Hippocampal formation (tissue), 2 donors: ENCODE results near the gene SERPINE1.
"Not testable (repeated sequence)": the region's sequence is repeated elsewhere in the genome, so short reads cannot be mapped to it uniquely, and the experiment has no call there.

Experiments
- DNase-seq, 2 donors: peaks; one replicate each; lab custom pipeline; 2025; lab: John Stamatoyannopoulos, UW

The SERPINE1 gene

DNA sequence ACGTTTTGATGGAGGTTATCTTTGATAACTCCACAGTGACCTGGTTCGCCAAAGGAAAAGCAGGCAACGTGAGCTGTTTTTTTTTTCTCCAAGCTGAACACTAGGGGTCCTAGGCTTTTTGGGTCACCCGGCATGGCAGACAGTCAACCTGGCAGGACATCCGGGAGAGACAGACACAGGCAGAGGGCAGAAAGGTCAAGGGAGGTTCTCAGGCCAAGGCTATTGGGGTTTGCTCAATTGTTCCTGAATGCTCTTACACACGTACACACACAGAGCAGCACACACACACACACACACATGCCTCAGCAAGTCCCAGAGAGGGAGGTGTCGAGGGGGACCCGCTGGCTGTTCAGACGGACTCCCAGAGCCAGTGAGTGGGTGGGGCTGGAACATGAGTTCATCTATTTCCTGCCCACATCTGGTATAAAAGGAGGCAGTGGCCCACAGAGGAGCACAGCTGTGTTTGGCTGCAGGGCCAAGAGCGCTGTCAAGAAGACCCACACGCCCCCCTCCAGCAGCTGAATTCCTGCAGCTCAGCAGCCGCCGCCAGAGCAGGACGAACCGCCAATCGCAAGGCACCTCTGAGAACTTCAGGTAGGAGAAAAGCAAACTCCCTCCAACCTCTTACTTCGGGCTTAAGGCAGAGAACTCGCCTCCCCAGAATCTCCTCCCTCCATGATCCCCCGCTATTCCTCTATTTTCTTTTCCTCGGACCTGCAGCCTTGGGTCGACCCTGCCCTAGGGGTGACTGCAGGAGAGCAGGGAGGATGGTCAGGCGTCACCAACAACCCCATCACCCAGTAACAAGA, at the start of gene SERPINE1:
Gene SERPINE1 (plus strand): TSS at position 454 of the 809 bp plus-strand sequence. CDS start 1,290 bp downstream, outside the sequence.
- peak in 1 of 2 donors; percentile 10 for DNase-seq

DNA sequence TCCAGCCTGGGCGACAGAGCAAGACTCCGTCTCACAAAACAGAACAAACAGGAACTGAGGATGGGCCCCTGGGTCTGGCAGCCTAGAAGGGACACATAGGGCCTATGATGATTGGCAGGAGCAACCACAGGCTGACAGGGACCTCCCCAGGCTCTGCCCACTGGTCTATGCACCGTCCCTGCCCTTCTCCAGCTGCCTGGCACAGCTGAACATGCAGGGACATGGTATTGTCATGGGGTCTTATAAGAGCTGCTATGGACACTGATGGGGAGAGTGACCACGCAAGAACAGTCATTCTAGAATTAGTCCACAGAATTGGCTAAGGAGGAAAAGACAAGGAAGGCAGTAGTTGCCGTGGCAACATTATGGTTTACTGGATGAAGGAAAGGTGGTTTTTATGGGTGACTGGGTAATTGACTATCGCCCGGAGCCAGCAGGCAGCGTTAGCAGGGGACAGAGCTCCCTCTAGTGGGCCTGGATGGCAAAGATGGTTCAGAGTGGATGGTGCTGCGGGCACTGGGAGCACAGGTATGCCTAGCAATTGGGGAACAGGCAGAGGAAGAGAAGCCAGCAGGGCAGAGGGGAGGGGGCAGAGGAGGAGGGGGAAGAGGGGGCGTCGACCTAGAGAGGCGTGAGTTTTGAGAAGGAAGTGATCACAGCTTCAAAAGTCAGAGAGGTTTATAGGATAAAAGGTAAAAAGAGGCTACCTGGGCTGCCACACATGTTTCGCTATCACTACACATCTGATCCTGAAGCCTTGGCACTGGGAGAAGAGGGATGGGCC, 49.4 kb upstream of the SERPINE1 start:
- DNase-seq = peak; percentile 44 to 56

- DNase-seq = no peak
Observed at GRCh38 chr7:101081432-101081831, 45.5 kb upstream of the SERPINE1 start.

- no peak for DNase-seq
Observed at GRCh38 chr7:101084865-101085161, 42.1 kb upstream of the SERPINE1 start.

DNA sequence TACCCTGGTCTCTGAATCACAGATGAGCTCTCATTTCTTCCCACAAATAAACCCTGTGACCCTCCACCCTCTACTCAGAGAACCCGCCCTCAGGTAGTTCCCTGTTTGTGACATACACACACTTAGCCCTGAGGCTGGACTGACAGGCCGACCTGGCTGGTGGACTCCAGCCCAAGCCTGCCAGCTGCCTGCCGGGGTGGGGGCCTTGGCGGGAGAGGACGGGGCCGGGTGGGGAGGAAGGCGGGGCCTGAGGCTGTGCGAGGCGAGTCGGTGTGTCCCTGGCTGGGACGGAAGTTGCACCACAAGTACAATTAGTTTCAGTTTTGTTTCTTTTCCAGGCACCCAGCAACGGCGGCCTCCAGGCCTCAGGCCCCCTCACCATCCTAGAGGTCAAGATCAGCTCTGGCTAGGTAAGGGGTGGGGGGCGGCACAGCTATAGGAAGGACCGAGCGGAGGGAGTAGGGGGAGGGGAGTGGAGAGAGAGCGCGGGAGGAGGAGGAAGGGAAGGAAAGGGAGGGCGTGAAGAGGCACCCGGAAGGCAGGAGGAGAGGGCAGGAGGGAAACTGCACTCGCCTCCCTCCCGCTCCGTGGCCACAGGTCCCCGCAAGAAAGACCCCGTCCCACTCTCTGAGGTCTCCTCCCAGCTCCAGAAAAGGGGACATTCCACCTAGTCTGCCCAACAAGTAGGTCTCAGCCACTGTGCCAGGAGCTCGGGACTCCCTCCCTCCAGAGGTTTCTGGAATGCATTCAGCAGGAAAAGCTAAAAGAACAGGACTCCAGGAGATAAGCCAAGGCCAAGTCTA, 41.5 kb upstream of the SERPINE1 start, which contains the start of gene TRIM56:
Gene TRIM56 (plus strand): TSS at position 320 of the 803 bp plus-strand sequence. CDS start 1,832 bp downstream, outside the sequence.
- DNase-seq = peak; percentile 47 to 49

- no peak for DNase-seq
Observed at GRCh38 chr7:101087334-101088068, 39.4 kb upstream of the SERPINE1 start.

GRCh38 chr7:101088069-101088425, 38.9 kb upstream of the SERPINE1 start:
- DNase-seq = no peak

DNA sequence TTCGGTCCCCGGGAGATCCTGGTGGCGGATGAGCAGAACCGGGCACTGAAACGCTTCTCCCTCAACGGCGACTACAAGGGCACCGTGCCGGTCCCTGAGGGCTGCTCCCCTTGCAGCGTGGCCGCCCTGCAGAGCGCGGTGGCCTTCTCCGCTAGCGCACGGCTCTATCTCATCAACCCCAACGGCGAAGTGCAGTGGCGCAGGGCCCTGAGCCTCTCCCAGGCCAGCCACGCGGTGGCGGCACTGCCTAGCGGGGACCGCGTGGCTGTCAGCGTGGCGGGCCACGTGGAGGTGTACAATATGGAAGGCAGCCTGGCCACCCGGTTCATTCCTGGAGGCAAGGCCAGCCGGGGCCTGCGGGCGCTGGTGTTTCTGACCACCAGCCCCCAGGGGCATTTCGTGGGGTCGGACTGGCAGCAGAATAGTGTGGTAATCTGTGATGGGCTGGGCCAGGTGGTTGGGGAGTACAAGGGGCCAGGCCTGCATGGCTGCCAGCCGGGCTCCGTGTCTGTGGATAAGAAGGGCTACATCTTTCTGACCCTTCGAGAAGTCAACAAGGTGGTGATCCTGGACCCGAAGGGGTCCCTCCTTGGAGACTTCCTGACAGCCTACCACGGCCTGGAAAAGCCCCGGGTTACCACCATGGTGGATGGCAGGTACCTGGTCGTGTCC, 37.9 kb upstream of the SERPINE1 start:
- DNase-seq = no peak

DNA sequence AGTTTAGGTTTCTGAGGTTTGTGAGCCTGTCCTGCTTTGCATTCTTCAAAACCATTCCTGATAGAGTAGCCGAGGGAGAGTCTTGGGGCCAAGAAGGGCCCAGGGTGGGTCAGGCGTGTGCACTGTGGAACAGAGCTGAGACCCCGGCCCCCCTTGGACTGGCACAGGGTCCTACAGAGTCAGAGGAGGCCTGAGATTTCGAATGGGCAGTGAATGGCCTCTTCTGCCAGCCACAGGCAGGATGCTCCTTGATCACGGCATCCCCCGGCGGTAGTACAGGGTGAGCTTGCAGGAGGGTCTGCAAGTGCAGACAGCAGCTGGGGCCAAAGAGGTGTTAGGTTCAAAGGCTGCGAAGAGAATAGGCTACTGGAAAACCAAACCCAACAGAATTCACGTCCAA, 37.0 kb upstream of the SERPINE1 start:
- no peak for DNase-seq

DNA sequence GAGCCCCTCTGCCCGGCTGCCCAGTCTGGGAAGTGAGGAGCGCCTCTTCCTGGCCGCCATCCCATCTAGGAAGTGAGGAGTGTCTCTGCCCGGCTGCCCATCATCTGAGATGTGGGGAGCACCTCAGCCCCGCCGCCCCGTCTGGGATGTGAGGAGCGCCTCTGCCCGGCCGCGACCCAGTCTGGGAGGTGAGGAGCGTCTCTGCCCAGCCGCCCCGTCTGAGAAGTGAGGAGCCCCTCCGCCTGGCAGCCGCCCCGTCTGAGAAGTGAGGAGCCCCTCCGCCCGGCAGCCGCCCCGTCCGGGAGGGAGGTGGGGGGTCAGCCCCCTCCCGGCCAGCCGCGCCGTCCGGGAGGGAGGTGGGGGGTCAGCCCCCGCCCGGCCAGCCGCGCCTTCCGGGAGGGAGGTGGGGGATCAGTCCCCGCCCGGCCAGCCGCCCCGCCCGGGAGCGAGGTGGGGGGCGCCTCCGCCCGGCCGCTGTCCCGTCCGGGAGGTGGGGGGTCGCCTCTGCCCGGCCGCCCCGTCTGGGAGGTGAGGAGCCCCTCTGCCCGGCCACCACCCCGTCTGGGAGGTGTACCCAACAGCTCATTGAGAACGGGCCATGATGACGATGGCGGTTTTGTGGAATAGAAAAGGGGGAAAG, 34.5 kb upstream of the SERPINE1 start:
- DNase-seq = not testable (repeated sequence)

DNA sequence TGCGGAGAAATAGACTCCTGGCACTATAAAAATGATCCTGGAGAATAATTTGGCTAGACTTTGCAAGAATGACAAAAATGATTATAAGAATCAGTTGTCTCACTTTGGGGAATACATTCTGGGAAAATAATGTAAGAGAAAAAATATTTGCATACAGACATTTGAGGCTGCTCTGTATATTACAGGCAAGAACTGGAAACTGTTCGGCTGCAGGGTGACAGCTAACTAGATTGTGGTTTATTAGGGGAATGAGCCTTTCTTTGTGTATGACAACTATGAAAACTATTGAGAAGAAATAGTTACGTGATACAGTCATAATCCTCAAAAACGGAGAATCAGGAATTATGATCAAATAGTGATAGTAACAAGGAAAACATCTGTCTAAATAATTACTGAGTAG, 33.0 kb upstream of the SERPINE1 start:
- DNase-seq = no peak

DNA sequence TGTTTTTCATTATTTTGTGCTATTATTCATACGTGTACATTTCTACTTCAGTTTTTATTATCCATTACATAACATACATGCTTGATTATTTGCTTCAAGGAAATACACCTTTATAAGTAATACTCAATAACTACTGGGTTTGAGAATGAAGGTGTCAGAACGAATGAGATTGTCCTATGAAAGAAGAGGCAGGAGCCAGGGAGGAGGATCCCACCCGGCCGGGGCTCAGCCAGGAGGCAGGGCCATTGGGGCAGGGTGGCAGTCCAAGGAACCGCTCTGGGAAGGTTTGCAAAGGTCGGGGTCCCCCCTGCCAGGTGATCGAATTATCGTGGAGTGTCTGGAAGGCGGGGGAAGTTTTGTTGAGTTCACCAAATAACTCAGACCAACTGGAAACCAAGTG, 32.5 kb upstream of the SERPINE1 start:
- DNase-seq = no peak

GRCh38 chr7:101094791-101095375, 32.0 kb upstream of the SERPINE1 start:
- no peak for DNase-seq

GRCh38 chr7:101096331-101096956, 30.5 kb upstream of the SERPINE1 start:
- DNase-seq = no peak

- no peak for DNase-seq
Observed at GRCh38 chr7:101096957-101097347, 30.0 kb upstream of the SERPINE1 start.

DNA sequence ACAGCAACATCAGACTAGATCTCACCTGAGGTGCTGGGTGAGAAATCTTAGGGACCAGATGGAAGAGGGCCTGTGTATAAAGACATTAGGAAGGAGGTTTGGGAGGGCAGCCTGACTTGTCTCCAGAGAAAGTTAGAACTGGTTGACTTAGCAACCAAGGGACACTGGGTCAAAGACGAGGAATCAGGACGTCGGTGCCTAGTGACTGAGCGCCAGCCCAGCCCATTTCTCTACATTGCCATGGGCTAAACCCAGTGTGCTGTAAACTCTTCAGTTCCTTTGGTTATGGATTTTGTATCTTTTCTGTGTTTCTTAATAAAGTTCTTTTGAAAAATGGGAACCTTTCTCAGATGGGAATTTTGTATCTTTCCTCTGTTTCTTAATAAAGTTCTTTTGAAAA, 29.3 kb upstream of the SERPINE1 start:
- no peak for DNase-seq

- DNase-seq = peak; percentile 72 to 78
Observed at GRCh38 chr7:101099969-101100781, 26.7 kb upstream of the SERPINE1 start.

DNA sequence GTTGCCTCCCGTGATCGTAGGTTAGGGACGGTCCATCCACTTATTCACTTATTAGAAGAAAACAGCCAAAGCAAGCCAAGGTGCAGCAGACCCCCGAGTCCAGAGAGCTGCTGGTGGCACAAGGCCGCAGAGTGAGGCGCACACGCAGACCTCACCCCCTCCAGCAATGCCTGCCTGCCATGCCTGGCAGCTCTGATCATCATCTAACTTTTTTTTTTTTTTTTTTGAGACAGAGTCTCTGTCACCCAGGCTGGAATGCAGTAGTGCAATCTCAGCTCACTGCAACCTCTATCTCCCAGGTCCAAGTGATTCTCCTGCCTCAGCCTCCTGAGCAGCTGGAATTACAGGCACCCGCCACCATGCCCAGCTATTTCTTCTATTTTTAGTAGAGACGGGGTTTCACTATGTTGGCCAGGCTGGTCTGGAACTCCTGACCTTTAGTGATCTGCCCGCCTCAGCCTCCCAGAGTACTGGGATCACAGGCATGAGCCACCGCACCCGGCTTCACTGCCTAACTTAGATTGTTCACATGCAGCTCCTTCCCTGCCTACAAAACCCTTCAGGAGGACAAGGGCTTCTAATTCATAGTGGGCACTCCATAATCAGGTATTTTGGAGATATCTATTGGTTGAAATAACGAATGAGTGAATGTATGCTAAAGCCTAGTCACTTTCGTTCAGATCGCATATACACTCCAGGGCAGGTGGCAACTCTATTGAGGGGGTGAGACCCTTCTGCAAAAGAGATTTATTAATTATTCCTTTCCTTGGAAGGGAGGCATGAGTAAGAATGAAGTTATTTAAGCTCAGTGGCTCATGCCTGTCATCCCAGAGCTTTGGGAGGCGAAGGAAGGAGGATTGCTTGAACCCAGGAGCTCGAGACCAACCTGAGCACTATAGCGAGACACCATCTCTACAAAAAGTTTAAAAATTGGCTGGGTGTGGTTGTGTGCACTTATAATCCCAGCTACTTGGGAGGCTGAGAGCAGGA, 25.8 kb upstream of the SERPINE1 start:
- no peak for DNase-seq
